GM18909 (cell line): ENCODE results near the gene MINK1.
"Not testable (repeated sequence)": the region's sequence is repeated elsewhere in the genome, so short reads cannot be mapped to it uniquely, and the experiment has no call there.

Experiments used
- ATAC-seq: cut with Tn5 transposase; IDR thresholded peaks from one replicate; pipeline ENCODE4 v1.9.1; 2021; ENCODE audit warnings: mild to moderate bottlenecking; ENCODE audit not compliant: unreplicated experiment, poor library complexity

Gene MINK1

GRCh38 chr17:4920351-4921048 is 87.4 kb downstream of the MINK1 start:
- ATAC-seq: no peak

- no peak for ATAC-seq
Observed at GRCh38 chr17:4921320-4921719, 88.2 kb downstream of the MINK1 start.

DNA sequence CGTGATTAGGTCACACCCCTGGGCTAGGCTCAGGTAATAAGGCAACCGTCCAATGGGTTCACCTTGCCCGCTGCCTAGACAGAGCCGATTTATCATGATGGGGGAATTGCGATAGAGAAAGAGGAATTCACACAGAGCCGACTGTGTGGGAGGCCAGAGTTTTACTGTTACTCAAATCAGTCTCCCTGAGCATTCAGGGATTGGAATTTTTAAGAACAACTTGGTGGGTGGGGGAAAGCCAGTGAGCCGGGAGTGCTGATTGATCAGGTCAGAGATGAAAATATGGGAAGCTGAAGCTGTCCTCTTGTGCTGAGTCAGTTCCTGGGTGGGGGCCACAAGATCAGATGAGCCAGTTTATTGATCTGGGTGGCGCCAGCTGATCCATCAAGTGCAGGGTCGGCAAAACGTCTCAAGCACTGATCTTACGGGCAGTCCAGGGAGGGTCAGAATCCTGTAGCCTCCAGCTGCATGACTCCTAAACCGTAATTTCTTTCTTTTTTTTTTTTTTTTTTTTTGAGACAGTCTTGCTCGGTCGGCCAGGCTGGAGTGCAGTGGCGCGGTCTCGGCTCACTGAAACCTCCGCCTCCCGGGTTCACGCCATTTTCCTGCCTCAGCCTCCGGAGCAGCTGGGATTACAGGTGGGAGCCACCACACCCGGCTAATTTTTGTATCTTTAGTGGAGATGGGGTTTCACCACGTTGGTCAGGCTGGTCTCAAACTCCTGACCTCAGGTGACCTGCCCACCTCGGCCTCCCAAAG is 93.6 kb downstream of the MINK1 start:
- not testable (repeated sequence) for ATAC-seq

GRCh38 chr17:4928881-4929280 is 95.7 kb downstream of the MINK1 start:
- no peak for ATAC-seq

- no peak for ATAC-seq
Observed at GRCh38 chr17:4931963-4932362, 98.8 kb downstream of the MINK1 start, which contains the start of gene GP1BA. TSS of gene GP1BA (plus strand) at chr17:4932277. CDS start at chr17:4932605, 328 bp downstream.

DNA sequence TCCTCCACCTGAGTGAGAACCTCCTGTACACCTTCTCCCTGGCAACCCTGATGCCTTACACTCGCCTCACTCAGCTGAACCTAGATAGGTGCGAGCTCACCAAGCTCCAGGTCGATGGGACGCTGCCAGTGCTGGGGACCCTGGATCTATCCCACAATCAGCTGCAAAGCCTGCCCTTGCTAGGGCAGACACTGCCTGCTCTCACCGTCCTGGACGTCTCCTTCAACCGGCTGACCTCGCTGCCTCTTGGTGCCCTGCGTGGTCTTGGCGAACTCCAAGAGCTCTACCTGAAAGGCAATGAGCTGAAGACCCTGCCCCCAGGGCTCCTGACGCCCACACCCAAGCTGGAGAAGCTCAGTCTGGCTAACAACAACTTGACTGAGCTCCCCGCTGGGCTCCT is 99.6 kb downstream of the MINK1 start:
- ATAC-seq: no peak

- ATAC-seq: no peak
Observed at GRCh38 chr17:4933646-4934045, 100.5 kb downstream of the MINK1 start.

GRCh38 chr17:4934173-4934979 is 101.2 kb downstream of the MINK1 start:
- peak; percentile 47 for ATAC-seq

GRCh38 chr17:4935650-4936049 is 102.5 kb downstream of the MINK1 start:
- ATAC-seq: no peak

DNA sequence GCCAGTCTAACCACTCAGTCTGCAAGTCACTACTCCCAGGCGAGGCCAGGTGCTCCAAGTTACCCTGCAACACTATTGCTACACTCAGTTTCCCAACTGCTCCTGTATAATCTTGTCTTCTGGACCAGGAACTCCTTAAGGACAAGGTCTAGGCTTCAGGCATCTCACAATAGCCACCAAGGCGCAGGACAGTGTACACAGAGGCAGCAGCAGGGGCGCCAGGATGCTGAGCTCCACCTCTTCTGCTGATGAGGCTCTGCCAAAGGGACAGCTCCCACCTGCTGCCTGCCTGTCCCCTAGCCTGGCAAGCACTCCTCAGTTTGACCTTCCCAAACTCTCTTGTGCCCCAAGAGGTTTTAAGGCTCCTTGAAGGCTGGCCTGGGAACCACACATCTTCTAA is 103.3 kb downstream of the MINK1 start:
- ATAC-seq: no peak

GRCh38 chr17:4937553-4937952 is 104.4 kb downstream of the MINK1 start:
- no peak for ATAC-seq

GRCh38 chr17:4938069-4938491 is 104.9 kb downstream of the MINK1 start:
- no peak for ATAC-seq

- ATAC-seq: no peak
Observed at GRCh38 chr17:4938688-4939545, 105.8 kb downstream of the MINK1 start.

- ATAC-seq: peak; percentile 17
Observed at GRCh38 chr17:4939546-4939795, 106.3 kb downstream of the MINK1 start.

- peak; percentile 80 for ATAC-seq
Observed at GRCh38 chr17:4939796-4940554, 106.8 kb downstream of the MINK1 start, which contains the start of the genes RNF167 and SLC25A11. TSS of gene RNF167 (plus strand) at chr17:4940268. CDS start at chr17:4940910, 642 bp downstream. TSS of gene SLC25A11 (minus strand) at chr17:4940046. CDS start at chr17:4939910, 136 bp downstream.

GRCh38 chr17:4940555-4941318 is 107.6 kb downstream of the MINK1 start:
- no peak for ATAC-seq

DNA sequence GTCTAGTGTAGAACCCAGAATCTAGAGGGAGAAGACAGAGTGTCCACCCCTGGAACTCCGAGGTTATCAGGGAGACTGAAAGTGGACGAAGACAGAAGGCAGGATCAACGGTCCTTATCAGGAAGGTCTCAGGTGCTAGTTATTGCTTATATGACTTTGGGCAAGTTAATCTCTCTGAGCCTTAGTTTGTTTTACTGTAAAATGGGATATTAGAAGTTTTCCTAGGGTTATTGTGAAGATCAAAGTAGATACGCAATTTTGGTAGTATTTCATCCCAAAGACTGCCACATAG is 108.1 kb downstream of the MINK1 start:
- ATAC-seq: no peak

GRCh38 chr17:4942760-4943508 is 109.8 kb downstream of the MINK1 start:
- ATAC-seq: no peak
